Uterus (tissue), 4 donors: ENCODE data around the gene OTOP3. TPM values are rescaled to one million over a fixed set of nuclear protein-coding genes. Genes with fewer than 3 reads are reported as not detected.

Experiments
- DNase-seq, 2 donors: peaks; one replicate each; pipeline ENCODE4 v3.0.0-alpha.2; 2019 to 2020
- H3K27ac ChIP-seq, 2 donors: fragments of 200-600 bp; sonication (generic); 1 replicate in 1 of 2; 2 replicates in 1 of 2; pipeline ENCODE4 v1.5.1; 2016 to 2018
- H3K27me3 ChIP-seq, 2 donors: fragments of 200-600 bp; sonication (generic); one replicate each; pipeline ENCODE4 v1.5.1; 2018 to 2019; ENCODE audit warnings: control low read depth in 1 of 2
- H3K36me3 ChIP-seq, 2 donors: fragments of 200-600 bp; sonication (generic); one replicate each; pipeline ENCODE4 v1.5.1; 2019; ENCODE audit warnings: control low read depth in 1 of 2
- H3K4me1 ChIP-seq, 2 donors: fragments of 200-600 bp; sonication (generic); one replicate each; pipeline ENCODE4 v1.5.1; 2018 to 2019; ENCODE audit warnings: control low read depth in 1 of 2
- H3K4me3 ChIP-seq, 2 donors: fragments of 200-600 bp; sonication (generic); 1 replicate in 1 of 2; 2 replicates in 1 of 2; pipeline ENCODE4 v1.5.1; 2018 to 2019; ENCODE audit warnings: mild to moderate bottlenecking in 1 of 2
- H3K9me3 ChIP-seq, 2 donors: fragments of 200-600 bp; sonication (generic); one replicate each; pipeline ENCODE4 v1.5.1; 2019; ENCODE audit warnings: control low read depth in 1 of 2
- POLR2A ChIP-seq, 2 donors: fragments of 450-650 bp; IDR thresholded peaks; one replicate each; pipeline ENCODE4 v1.6.1; 2016; ENCODE audit warnings: antibody characterized with exemption in 2 of 2, mild to moderate bottlenecking in 1 of 2, moderate library complexity in 1 of 2
- intact Hi-C: fragments of 100-400 bp; cut with DNase I; formaldehyde crosslinking; loops from one replicate; pipeline ENCODE4 v1.15.1; 2023; ENCODE audit warnings: low total_unique reads
- total RNA-seq, 4 donors: library from RNA; depleted of rRNA in 3 of 4; stranded (reverse); fragments of >200 nt in 3 of 4; gene quantifications; one replicate each; pipeline versions ENCODE4 v1.1.0 to v1.2.4, GENCODE V29; 2014 to 2023
- TF ChIP-seq, protein P1 (sequence below), 4 experiments: fragments of 200-600 bp in 2 of 4; fragments of 450-650 bp in 2 of 4; sonication (generic) in 2 of 4; IDR thresholded peaks; one replicate each; pipeline ENCODE4 v1.5.1; 2016 to 2019; ENCODE audit warnings: antibody characterized with exemption in 4 of 4, mild to moderate bottlenecking in 2 of 4, moderate library complexity in 1 of 4
- donor health status: DM: yes; HTN: yes; CAD: no.

Gene OTOP3
- total RNA-seq, 4 donors from 2014 or later: not detected

DNA sequence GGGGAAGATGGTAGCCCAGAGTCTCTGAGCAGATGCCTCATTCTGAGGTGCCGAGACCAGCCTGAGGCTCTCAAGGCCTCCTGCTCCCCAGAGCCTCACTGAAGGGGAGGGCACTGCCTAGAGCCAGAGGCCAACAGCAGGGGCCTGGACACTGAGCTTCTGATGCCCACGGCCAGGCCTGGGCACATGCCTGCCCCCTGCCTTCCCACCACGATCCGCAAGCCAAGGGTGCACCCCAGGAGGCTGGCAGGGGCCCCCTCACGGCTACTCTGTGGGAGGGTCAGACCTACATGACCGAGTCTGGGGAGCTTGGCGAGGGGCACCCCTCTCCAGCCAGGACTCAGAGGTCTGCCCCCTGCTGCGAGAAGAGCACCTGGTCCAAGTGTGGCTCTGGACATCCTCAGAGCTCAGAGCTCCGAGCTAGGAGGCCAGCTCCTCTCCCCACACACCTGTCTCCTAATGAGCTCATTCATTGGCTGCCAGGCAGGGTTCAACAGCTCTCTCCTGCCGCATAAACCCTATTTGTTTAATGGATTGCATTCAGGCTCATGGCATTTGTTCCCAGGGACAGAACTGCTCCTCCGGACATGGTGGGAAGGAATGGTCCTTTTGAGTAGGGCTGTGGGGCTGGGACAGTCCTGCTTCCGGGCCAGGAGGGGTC is 13.9 kb downstream of the OTOP3 start:
- Histone ChIP-seq H3K4me1 (no peaks in the 10 kb centered on the region), H3K4me3 (no peak overlapping the region), H3K9me3 (no peaks in the 10 kb centered on the region), H3K27me3 (no peaks in the 10 kb centered on the region), H3K36me3 (no peaks in the 10 kb centered on the region), H3K27ac (no peak overlapping the region)
- TF ChIP-seq, protein P1, sequence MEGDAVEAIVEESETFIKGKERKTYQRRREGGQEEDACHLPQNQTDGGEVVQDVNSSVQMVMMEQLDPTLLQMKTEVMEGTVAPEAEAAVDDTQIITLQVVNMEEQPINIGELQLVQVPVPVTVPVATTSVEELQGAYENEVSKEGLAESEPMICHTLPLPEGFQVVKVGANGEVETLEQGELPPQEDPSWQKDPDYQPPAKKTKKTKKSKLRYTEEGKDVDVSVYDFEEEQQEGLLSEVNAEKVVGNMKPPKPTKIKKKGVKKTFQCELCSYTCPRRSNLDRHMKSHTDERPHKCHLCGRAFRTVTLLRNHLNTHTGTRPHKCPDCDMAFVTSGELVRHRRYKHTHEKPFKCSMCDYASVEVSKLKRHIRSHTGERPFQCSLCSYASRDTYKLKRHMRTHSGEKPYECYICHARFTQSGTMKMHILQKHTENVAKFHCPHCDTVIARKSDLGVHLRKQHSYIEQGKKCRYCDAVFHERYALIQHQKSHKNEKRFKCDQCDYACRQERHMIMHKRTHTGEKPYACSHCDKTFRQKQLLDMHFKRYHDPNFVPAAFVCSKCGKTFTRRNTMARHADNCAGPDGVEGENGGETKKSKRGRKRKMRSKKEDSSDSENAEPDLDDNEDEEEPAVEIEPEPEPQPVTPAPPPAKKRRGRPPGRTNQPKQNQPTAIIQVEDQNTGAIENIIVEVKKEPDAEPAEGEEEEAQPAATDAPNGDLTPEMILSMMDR (IDR thresholded peaks at IDR 0.05): no peak
- no peak for TF ChIP-seq POLR2A (IDR thresholded peaks at IDR 0.05)
- intact Hi-C loops: loop anchor here (10.0 kb wide), 1 partner anchor 205 kb away; the partner anchor contains the start of gene NHERF1
- DNase-seq: no peak

DNA sequence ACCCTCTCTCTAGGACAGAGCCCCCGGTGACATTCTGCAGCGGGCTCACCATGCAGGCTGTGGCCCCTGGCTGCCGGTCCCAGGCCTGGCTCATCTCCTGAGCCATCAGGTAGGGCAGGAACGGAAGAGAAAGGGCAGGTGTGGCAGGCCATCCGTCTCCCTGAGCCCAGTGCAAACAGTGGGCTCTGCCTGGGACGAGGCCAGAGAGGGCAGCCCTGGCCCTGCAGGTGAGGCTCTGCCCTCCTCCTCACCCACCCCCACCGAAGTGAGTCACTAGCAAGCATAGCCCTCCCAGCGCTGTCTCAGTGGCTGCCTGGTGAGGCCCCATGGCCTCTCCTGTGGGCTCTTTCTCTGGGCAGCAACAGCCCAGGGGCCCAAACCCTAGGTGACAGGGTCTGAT is 14.5 kb downstream of the OTOP3 start:
- H3K27ac ChIP-seq: no peak overlapping the region
- no peak overlapping the region for H3K4me3 ChIP-seq
- no peaks in the 10 kb centered on the region for H3K36me3 ChIP-seq
- no peaks in the 10 kb centered on the region for H3K27me3 ChIP-seq
- no peak for TF ChIP-seq POLR2A (IDR thresholded peaks at IDR 0.05)
- TF ChIP-seq, protein P1 (IDR thresholded peaks at IDR 0.05): no peak
- no peaks in the 10 kb centered on the region for H3K4me1 ChIP-seq
- intact Hi-C loops: loop anchor here (10.0 kb wide), 1 partner anchor 205 kb away; the partner anchor contains the start of gene NHERF1
- no peak for DNase-seq
- no peaks in the 10 kb centered on the region for H3K9me3 ChIP-seq

DNA sequence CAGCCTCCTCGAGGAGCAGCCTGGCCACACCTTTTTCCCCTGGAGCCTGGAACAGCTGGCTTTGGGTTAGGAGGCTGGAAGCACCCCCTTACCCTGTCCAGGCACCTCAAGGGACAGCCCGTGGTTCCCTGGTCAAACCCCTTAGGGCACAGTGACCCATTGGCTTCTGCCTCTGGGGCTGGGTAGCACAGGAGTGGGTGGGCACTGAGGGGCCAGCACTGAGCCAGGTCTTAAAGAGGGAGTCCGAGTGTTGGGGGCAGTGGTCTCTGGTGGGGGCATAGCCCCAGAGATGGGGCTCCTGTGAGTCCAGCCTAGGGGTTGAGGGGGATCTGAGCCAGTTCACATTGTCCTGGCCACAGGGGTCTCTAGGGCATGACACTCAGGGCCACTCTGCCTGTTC is 15.4 kb downstream of the OTOP3 start:
- H3K4me1 ChIP-seq: no peaks in the 10 kb centered on the region
- no peaks in the 10 kb centered on the region for H3K27me3 ChIP-seq
- H3K4me3 ChIP-seq: no peak overlapping the region
- no peak for DNase-seq
- H3K9me3 ChIP-seq: no peaks in the 10 kb centered on the region
- H3K27ac ChIP-seq: no peak overlapping the region
- intact Hi-C loops: loop anchor here (10.0 kb wide), 1 partner anchor 206 kb away; the partner anchor contains the start of gene NHERF1
- no peak for TF ChIP-seq POLR2A (IDR thresholded peaks at IDR 0.05)
- TF ChIP-seq, protein P1 (IDR thresholded peaks at IDR 0.05): no peak
- H3K36me3 ChIP-seq: no peaks in the 10 kb centered on the region

GRCh38 chr17:74951680-74952421 is 16.2 kb downstream of the OTOP3 start:
- intact Hi-C loops: loop anchor here (10.0 kb wide), 1 partner anchor 207 kb away; the partner anchor contains the start of gene NHERF1

More at GRCh38 chr17:74951680-74952421, 16.2 kb downstream of the OTOP3 start:
- no peaks in the 10 kb centered on the region for H3K27me3 ChIP-seq
- TF ChIP-seq, protein P1 (IDR thresholded peaks at IDR 0.05): no peak
- TF ChIP-seq POLR2A (IDR thresholded peaks at IDR 0.05): no peak
- no peaks in the 10 kb centered on the region for H3K9me3 ChIP-seq
- no peak overlapping the region for H3K27ac ChIP-seq
- H3K36me3 ChIP-seq: no peaks in the 10 kb centered on the region
- no peaks in the 10 kb centered on the region for H3K4me1 ChIP-seq
- DNase-seq: no peak
- H3K4me3 ChIP-seq: no peak overlapping the region
